Measurements from ENCODE around the gene AZI2.

- TF ChIP-seq POLR2A (IDR thresholded peaks at IDR 0.05) (no peak), CTCF (IDR thresholded peaks at IDR 0.05) (no peak), POLR2AphosphoS5 (IDR thresholded peaks at IDR 0.05) (no peak), EP300 (IDR thresholded peaks at IDR 0.05) (no peak)
Measured at GRCh38 chr3:28322464-28322863, 26.2 kb downstream of the AZI2 start.
